PC-9 (cell line): ENCODE results near the gene PDK2.

Source experiments
- EZH2 ChIP-seq: fragments of 200-600 bp; sonication (generic); IDR thresholded peaks from 2 replicates; pipeline ENCODE4 v1.8.0; 2017; ENCODE audit warnings: antibody characterized with exemption, low read depth
- TF ChIP-seq, protein P1 (sequence below): fragments of 200-600 bp; sonication (generic); conservative IDR thresholded peaks from 2 replicates; pipeline ENCODE4 v1.6.1; 2017; ENCODE audit warnings: mixed run types, antibody characterized with exemption, mild to moderate bottlenecking, moderate library complexity

DNA sequence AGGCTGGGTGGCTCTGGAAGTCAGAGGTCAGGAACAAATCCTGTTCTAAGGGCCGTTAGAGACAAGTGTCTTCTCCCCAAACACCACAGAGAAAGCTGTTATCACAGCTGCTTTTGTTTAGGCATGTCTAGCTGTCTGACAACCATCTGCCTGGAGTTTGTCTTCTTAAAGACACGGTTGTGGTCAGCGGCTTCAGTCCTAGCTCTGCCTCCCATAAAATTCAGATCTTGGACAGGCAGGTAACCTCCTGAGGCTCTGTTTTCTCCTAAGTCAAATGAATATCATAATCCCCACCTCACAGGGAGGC, 41.5 kb upstream of the PDK2 start:
- TF ChIP-seq, protein P1, sequence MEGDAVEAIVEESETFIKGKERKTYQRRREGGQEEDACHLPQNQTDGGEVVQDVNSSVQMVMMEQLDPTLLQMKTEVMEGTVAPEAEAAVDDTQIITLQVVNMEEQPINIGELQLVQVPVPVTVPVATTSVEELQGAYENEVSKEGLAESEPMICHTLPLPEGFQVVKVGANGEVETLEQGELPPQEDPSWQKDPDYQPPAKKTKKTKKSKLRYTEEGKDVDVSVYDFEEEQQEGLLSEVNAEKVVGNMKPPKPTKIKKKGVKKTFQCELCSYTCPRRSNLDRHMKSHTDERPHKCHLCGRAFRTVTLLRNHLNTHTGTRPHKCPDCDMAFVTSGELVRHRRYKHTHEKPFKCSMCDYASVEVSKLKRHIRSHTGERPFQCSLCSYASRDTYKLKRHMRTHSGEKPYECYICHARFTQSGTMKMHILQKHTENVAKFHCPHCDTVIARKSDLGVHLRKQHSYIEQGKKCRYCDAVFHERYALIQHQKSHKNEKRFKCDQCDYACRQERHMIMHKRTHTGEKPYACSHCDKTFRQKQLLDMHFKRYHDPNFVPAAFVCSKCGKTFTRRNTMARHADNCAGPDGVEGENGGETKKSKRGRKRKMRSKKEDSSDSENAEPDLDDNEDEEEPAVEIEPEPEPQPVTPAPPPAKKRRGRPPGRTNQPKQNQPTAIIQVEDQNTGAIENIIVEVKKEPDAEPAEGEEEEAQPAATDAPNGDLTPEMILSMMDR, result no peak
- no peak for TF ChIP-seq EZH2
